Right lobe of liver (tissue), 6 donors: ENCODE measurements around the gene KCTD19. TPM values are rescaled to one million over a fixed set of nuclear protein-coding genes. Genes with fewer than 3 reads are reported as not detected.
A peak's percentile ranks its signal among the peaks of the same experiment; 100 is the strongest.

ENCODE experiments used
- ATAC-seq, 4 donors: fragments of 200-7000 bp; cut with Tn5 transposase; one replicate each; pipeline ENCODE4 v1.9.1; 2020; ENCODE audit warnings: mild to moderate bottlenecking in 4 of 4, moderate library complexity in 4 of 4
- DNase-seq, 3 donors: peaks; one replicate each; pipeline ENCODE4 v3.0.0-alpha.2; 2020
- H3K27ac ChIP-seq, 3 donors: fragments of 200-600 bp; one replicate each; pipeline ENCODE4 v1.8.0; 2022
- H3K27me3 ChIP-seq, 2 donors: fragments of 200-600 bp; one replicate each; pipeline ENCODE4 v1.8.0; 2022
- H3K36me3 ChIP-seq, 4 donors: fragments of 200-600 bp; sonication (generic) in 1 of 4; one replicate each; pipeline versions ENCODE4 v1.5.1 to v1.8.0; 2017 to 2022; ENCODE audit warnings: control low read depth in 1 of 4
- H3K4me1 ChIP-seq, 4 donors: fragments of 200-600 bp; sonication (generic) in 1 of 4; one replicate each; pipeline versions ENCODE4 v1.5.1 to v1.8.0; 2017 to 2022; ENCODE audit warnings: control low read depth in 1 of 4
- H3K4me3 ChIP-seq, 3 donors: fragments of 200-600 bp; one replicate each; pipeline ENCODE4 v1.8.0; 2022
- H3K9me3 ChIP-seq, 4 donors: fragments of 200-600 bp; sonication (generic) in 1 of 4; one replicate each; pipeline versions ENCODE4 v1.5.1 to v1.8.0; 2017 to 2022; ENCODE audit warnings: control low read depth in 1 of 4
- POLR2A ChIP-seq: fragments of 450-650 bp; IDR thresholded peaks from one replicate; pipeline ENCODE4 v1.6.1; 2017; ENCODE audit warnings: antibody characterized with exemption, mild to moderate bottlenecking
- WGBS: methylation state at CpG from one replicate; pipeline ENCODE4 v1.1.6; 2018; ENCODE audit warnings: low coverage, low lambda C conversion rate; ENCODE audit not compliant: insufficient coverage; ENCODE audit errors: missing lambda C conversion rate; 5-methylcytosine and 5-hydroxymethylcytosine counted together
- intact Hi-C, 2 donors: fragments of 100-400 bp; cut with DNase I; formaldehyde crosslinking; loops; one replicate each; pipeline versions ENCODE4 v1.11.2 to v1.14.1; 2022
- total RNA-seq, 6 experiments: library from RNA; depleted of rRNA in 2 of 6; stranded (reverse); fragments of >200 nt in 2 of 6; fragmentation: NEBNext Ultra II Directional in 3 of 6; extraction: Animal tissue kit (Norgen Biotek cat#: 25700) in 3 of 6; gene quantifications; one replicate each; pipeline versions ENCODE4 v1.1.0 to v1.2.4, GENCODE V29; 2016 to 2023
- TF ChIP-seq, protein P1 (sequence below), 4 donors: fragments of 200-600 bp in 3 of 4; fragments of 450-650 bp in 1 of 4; IDR thresholded peaks; one replicate each; pipeline versions ENCODE4 v1.5.1 to v1.8.0; 2016 to 2022; ENCODE audit warnings: antibody characterized with exemption in 4 of 4, mild to moderate bottlenecking in 2 of 4
- donor health status: DM: no; HTN: yes; CAD: no.
- donor health status: DM: no; HTN: no; CAD: no.
- donor health status: DM: no; HTN: no; CAD: no.
- donor health status: DM: no; HTN: yes; CAD: no.
- donor health status: DM: no; HTN: yes; CAD: no.

The KCTD19 gene
- total RNA-seq, 6 experiments from 2014 or later, result not detected

DNA sequence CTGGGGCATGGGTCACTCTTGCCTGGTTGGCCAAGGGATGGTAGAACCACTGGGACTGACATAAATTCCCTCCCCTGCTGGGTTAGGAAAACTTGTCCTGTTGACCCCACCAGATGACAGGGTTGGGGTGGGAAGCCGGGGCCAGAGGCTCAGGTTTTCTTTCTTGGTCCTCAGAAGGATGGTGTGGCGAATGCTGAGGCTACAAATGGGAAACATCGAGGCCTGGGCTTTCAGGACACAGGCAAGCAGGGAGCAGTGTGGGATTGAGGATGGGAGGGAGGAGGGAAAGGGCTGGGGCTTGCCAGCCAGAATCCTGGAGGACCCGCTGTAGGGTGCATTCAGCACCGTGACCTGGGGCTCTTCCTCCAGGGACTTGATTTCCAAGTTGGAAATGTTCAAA, 61.7 kb downstream of the KCTD19 start:
- Histone ChIP-seq H3K27ac (no peak overlapping the region), H3K4me1 (no peaks in the 10 kb centered on the region), H3K9me3 (no peaks in the 10 kb centered on the region), H3K36me3 (no peaks in the 10 kb centered on the region), H3K27me3 (no peaks in the 10 kb centered on the region), H3K4me3 (no peak overlapping the region)
- no peak for TF ChIP-seq POLR2A
- TF ChIP-seq, protein P1, sequence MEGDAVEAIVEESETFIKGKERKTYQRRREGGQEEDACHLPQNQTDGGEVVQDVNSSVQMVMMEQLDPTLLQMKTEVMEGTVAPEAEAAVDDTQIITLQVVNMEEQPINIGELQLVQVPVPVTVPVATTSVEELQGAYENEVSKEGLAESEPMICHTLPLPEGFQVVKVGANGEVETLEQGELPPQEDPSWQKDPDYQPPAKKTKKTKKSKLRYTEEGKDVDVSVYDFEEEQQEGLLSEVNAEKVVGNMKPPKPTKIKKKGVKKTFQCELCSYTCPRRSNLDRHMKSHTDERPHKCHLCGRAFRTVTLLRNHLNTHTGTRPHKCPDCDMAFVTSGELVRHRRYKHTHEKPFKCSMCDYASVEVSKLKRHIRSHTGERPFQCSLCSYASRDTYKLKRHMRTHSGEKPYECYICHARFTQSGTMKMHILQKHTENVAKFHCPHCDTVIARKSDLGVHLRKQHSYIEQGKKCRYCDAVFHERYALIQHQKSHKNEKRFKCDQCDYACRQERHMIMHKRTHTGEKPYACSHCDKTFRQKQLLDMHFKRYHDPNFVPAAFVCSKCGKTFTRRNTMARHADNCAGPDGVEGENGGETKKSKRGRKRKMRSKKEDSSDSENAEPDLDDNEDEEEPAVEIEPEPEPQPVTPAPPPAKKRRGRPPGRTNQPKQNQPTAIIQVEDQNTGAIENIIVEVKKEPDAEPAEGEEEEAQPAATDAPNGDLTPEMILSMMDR (IDR thresholded peaks at IDR 0.05), result no peak
- 70% methylated on average over 2 of the region's 5 CpGs for WGBS
- intact Hi-C loops, result no loop called here
- ATAC-seq (no peak), DNase-seq (no peak)

DNA sequence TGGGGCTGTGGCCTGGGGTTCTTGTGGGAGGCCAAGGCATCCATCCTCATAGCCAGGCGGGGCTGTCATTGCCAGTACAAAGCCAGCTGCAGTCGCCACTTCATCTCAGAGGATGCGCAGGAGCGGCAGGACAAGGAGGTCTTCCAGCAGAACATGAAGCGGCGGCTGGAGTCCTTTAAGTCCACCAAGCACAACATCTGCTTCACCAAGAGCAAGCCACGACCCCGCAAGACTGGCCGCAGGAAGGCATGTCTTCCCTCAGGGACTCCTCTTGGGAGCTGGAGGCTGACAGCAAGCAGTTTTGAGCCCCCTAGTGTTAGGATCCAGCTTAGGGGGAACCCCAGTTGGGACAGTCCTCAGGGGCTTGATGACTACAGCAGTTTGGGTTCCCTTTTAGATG, 62.3 kb downstream of the KCTD19 start:
- no peaks in the 10 kb centered on the region for H3K36me3 ChIP-seq
- H3K27ac ChIP-seq, result no peak overlapping the region
- ATAC-seq (no peak), DNase-seq (no peak)
- no peak overlapping the region for H3K4me3 ChIP-seq
- no peaks in the 10 kb centered on the region for H3K27me3 ChIP-seq
- H3K9me3 ChIP-seq, result no peaks in the 10 kb centered on the region
- TF ChIP-seq POLR2A, result no peak
- TF ChIP-seq, protein P1 (IDR thresholded peaks at IDR 0.05), result no peak
- intact Hi-C loops, result no loop called here
- H3K4me1 ChIP-seq, result no peaks in the 10 kb centered on the region
- WGBS, result 61% methylated on average over 3 of the region's 9 CpGs

DNA sequence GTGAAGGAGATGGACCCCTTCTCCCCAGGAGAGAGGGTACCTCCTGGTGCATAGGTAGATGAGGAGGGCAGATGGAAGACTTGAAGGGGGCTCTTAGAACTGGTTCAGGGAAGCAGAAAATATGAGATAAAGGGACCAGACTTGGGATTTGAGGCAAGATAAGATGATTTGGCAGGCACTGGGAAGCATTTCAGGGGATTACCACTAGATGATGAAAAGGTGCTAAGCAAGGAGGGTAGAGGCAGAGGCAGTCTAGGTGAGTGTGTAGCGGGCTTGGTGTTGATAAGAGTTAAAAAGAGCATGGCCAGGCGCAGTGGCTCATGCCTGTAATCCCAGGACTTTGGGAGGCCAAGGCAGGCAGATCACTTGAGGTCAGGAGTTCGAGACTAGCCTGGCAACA, 63.3 kb downstream of the KCTD19 start:
- Histone ChIP-seq H3K4me3 (no peak overlapping the region), H3K36me3 (no peaks in the 10 kb centered on the region), H3K9me3 (no peaks in the 10 kb centered on the region), H3K4me1 (no peaks in the 10 kb centered on the region), H3K27ac (no peak overlapping the region), H3K27me3 (no peaks in the 10 kb centered on the region)
- 71% methylated on average over 1 of the region's 3 CpGs for WGBS
- intact Hi-C loops, result no loop called here
- ATAC-seq, result no peak
- TF ChIP-seq, protein P1 (IDR thresholded peaks at IDR 0.05), result no peak
- no peak for TF ChIP-seq POLR2A
- DNase-seq, result no peak

DNA sequence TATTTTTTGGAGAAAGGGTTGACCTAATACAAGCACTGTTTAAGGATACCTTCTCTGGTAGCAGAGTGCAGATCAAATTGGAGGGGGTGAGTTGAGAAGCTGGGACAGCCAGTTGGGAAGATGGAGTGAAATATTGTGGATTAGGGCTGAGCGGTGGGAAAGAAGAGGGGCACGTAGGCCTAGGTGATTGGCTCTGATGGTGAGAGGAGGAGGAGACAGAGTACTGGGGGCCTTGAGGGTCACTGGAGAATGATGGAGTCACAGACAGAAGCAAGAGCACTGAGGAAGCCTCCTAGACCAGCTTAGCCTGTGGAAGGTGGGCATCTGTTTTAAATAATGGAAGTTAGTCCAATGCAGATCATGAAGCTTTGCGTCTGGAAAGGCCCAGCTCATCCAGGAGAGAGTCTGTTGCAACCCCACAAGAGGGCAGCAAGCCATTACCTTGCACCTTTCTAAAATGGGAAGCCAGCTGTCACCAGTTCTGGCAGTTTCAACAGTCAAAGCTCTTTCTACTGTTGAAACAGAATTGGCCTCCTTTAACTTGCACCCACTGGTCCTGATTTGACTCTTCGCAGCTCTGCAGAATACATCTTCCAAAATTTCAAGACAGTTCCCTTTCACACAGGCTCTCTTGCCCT, 66.0 kb downstream of the KCTD19 start:
- Histone ChIP-seq H3K27ac (no peak overlapping the region), H3K4me1 (no peaks in the 10 kb centered on the region), H3K36me3 (no peaks in the 10 kb centered on the region), H3K4me3 (no peak overlapping the region), H3K9me3 (no peaks in the 10 kb centered on the region), H3K27me3 (no peaks in the 10 kb centered on the region)
- DNase-seq (no peak), ATAC-seq (peak; percentile 66 to 92 (median 76))
- intact Hi-C loops, result no loop called here
- 55% methylated on average over 4 of the region's 4 CpGs for WGBS
- TF ChIP-seq, protein P1 (IDR thresholded peaks at IDR 0.05), result peak; percentile 38 to 59 (median 40)
- TF ChIP-seq POLR2A, result no peak
